ENCODE data around the gene RABL6.

GRCh38 chr9:136844761-136845464, 37.2 kb downstream of the RABL6 start:
- no peak for TF ChIP-seq CTCF (IDR thresholded peaks at IDR 0.05)
- no peak for TF ChIP-seq POLR2AphosphoS5 (IDR thresholded peaks at IDR 0.05)
- no peak for TF ChIP-seq POLR2A (IDR thresholded peaks at IDR 0.05)
